Right cardiac atrium (tissue), 5 donors: ENCODE results near the gene HMGA1. TPM values are rescaled to one million over a fixed set of nuclear protein-coding genes. Genes with fewer than 3 reads are reported as not detected.
"Not testable (repeated sequence)": the region's sequence is repeated elsewhere in the genome, so short reads cannot be mapped to it uniquely, and the experiment has no call there.

Experiments used
- ATAC-seq, 2 donors: fragments of 200-7000 bp; cut with Tn5 transposase; one replicate each; pipeline versions ENCODE4 v1.8.0 to v1.9.1; 2020; ENCODE audit warnings: moderate library complexity in 2 of 2, mild to moderate bottlenecking in 1 of 2
- DNase-seq, 3 donors: peaks; one replicate each; pipeline ENCODE4 v3.0.0-alpha.2; 2020
- H3K27ac ChIP-seq: one replicate; pipeline ENCODE4 v1.5.1; 2013; ENCODE audit warnings: mild to moderate bottlenecking, low read length, control low read depth, moderate library complexity
- H3K27me3 ChIP-seq: one replicate; pipeline ENCODE4 v1.6.1; 2013; ENCODE audit not compliant: control insufficient read depth, insufficient read depth
- H3K4me1 ChIP-seq: one replicate; pipeline ENCODE4 v1.6.1; 2013; ENCODE audit warnings: low read length; ENCODE audit not compliant: control insufficient read depth, insufficient read depth
- H3K4me3 ChIP-seq: one replicate; pipeline ENCODE4 v1.5.1; 2013; ENCODE audit warnings: low read length, control low read depth
- H3K9me3 ChIP-seq: one replicate; pipeline ENCODE4 v1.6.1; 2013; ENCODE audit warnings: low read length; ENCODE audit not compliant: control insufficient read depth
- WGBS: extraction: QIAGEN DNeasy Blood & Tissue Kit; methylation state at CpG from one replicate; pipeline ENCODE4 v1.1.7; 2013; 5-methylcytosine and 5-hydroxymethylcytosine counted together
- intact Hi-C, 4 donors: fragments of 100-400 bp; cut with DNase I; formaldehyde crosslinking; loops; one replicate each; pipeline versions ENCODE4 v1.11.0 to v1.14.0; 2022 to 2023
- polyA plus RNA-seq: library from polyadenylated mRNA; stranded (reverse); fragments of 200-250 nt; gene quantifications from one replicate; pipeline ENCODE4 v1.2.3, GENCODE V29; 2013
- total RNA-seq, 4 donors: library from RNA; stranded (reverse); fragmentation: NEBNext Ultra II Directional; extraction: Animal tissue kit (Norgen Biotek cat#: 25700); gene quantifications; one replicate each; pipeline ENCODE4 v1.2.1, GENCODE V29; 2021
- donor health status: healthy with polysubstance abuse.
- donor health status: DM: no; HTN: yes; CAD: no.
- donor health status: DM: no; HTN: no; CAD: no.
- donor health status: DM: no; HTN: yes; CAD: no; lungs with severe emphysema.
- donor health status: DM: yes; HTN: yes; CAD: no.

HMGA1 gene
- total and polyA plus RNA-seq, 5 donors, result 29.7 to 43.0 (median 35.5) TPM

DNA sequence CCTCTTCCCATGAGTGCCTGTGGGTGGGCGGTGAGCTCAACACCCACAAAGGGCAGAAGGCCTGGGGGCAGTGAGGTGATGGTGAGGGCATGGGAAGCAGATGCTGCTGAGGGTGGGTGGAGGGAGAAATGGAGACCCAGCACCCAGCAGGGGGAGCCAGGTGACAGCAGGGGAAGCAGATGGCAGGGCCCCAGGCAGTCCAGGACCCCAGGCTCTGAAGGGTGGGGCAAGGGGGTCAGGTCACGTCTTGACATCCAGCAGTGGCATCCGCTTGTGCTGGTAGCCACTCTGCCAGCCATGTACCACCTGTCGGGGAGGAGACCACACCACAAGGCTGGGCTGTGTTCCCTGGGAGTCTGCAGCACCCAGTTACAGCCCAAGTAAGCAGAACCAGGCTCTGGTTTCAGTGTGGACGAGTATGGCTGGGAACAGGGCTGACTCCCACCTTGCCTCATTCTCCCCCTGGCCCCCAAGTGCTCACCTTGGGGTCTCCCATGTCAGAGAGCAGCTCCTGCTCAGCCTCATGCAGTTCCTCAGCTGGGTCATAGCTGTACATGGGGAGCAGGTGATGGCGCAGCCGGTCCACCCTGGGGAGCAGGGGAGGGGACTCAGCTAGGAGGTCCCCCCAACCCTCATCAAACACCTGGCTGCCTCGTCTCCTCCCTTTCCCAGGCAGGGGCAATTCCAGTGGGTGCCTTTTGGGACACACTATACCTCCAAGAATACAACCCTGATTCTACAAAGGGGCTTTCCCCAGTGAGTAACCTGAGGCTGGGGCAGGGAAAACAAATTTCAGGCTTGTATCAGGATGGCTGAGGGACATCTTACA is 10.1 kb downstream of the HMGA1 start:
- 81% methylated on average over 8 of the region's 8 CpGs for WGBS
- ATAC-seq (no peak), DNase-seq (peak; percentile 35 to 75 (median 62))
- no peak overlapping the region for H3K27ac ChIP-seq
- H3K4me1 ChIP-seq, result peaks cover 2% of the 10 kb centered on the region
- H3K27me3 ChIP-seq, result no peaks in the 10 kb centered on the region
- intact Hi-C loops, result loop anchor here in 2 of 4 donors (5.0 kb wide), 2 partner anchors 146 to 171 kb away; partner anchors contain the start of gene NUDT3 (in 1 of the 2)
- H3K4me3 ChIP-seq, result no peak overlapping the region
- no peaks in the 10 kb centered on the region for H3K9me3 ChIP-seq

DNA sequence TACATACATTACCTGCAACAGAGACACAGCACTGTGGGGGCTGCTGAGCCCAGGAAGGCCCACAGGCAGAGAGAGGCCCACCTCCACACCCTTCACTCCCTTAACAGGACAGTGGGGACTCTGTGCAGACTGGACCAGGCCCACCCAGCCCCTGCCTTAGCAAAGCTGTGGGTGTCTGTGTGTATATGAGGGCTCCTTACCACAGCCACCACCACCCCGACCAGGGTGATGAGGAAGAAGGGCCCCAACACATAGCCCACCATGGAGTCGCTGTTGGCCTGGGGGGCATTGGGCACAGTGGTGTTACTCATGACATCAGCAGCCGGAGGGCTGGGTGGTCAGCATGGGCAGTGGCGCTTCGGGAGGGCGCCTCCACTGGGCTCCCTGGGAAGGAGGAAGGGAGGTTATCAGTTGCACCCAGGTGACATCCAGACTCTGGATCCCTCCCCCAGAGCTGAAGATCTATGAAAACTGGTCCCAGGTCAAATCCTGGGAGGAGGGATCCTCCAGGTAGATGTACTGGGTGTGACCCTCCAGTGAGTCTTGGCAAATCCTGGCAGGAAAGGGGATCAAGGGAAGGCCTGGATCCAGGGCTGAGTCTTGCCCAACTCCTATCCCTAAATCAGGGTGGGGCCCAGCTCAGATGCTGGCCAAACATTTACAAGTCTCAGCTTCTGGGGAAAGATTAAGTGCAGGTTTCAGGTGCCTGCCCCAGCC is 11.0 kb downstream of the HMGA1 start:
- Histone ChIP-seq H3K4me1 (peaks cover 2% of the 10 kb centered on the region), H3K4me3 (no peak overlapping the region), H3K27ac (peak overlapping the region; percentile 81), H3K27me3 (no peaks in the 10 kb centered on the region), H3K9me3 (no peaks in the 10 kb centered on the region)
- intact Hi-C loops, result loop anchor here (2.0 to 5.0 kb wide), 4 partner anchors 145 to 170 kb away; partner anchors contain the start of gene NUDT3 (in 2 of the 4)
- whole genome bisulfite sequencing, result 90% methylated on average over 6 of the region's 6 CpGs
- no peak for DNase-seq
- no peak for ATAC-seq

DNA sequence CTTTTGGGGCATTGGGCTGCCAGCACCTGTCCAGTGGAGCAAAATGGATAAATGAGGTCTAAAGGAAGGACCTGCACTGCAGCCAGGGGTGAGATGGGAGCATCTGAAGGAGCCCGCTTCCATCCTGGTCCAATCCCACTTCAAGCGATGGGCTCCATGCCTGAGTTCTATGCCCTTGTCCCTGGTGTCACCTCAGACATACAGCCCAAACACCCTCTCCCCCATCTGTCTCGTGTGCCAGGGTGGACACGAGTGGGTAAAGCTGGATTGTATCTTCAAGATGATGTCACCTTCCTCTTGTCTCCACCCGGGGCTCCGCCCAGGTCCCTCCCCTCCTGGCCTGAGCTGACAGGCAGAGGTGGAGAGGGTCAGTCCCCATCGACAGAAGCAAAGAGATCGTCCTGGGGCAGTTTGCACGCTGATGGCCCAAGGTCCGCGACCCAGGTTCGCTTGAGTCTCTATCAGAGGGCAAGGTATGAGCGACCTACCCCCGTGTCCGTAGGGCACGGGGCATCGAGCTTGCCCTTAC is 11.6 kb downstream of the HMGA1 start:
- intact Hi-C loops, result loop anchor here (2.0 to 5.0 kb wide), 4 partner anchors 144 to 169 kb away; partner anchors contain the start of gene NUDT3 (in 2 of the 4)
- Histone ChIP-seq H3K9me3 (no peaks in the 10 kb centered on the region), H3K27me3 (no peaks in the 10 kb centered on the region), H3K4me1 (peaks cover 2% of the 10 kb centered on the region), H3K4me3 (peak overlapping the region; percentile 75), H3K27ac (peak overlapping the region; percentile 81)
- ATAC-seq (peak; percentile 61), DNase-seq (peak; percentile 77 to 90 (median 89))
- 10% methylated on average over 17 of the region's 17 CpGs for WGBS

DNA sequence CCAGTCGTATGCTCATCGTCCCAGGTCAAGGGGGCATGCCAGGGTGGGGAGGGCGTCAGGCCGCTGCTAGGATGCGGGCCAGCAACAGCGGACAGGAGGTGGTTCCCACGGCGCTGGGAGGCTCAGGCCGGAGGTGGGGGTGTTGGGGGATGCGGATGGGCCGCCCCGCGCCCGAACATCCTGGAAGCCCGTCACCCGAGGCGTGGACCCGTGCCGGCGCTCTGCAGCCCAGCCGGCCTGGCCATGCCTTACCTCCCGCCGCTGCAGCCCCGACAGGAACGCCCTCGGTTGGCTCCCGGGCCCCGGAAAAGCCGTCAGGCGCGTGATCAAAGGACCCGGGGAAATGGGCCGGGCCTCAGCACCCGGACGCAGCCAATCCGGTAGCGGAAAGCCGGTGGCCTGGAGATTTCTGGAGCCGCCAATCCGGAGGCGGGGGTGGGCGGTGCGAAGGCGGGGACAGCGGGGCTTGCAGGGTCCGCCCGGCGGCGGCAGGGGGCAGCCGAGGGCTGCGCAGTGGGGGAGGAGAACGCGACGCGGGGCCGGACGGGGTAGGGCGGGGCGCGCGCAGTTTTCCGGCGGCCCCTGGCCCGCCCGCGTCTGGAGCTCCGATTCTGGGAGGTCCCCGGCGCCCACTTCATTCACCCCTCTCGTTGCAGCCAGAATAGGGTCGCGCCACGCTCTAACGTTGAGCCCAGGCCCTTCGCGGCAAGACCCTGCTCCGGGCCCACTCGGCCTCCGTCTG is 12.2 kb downstream of the HMGA1 start, which contains the start of gene SMIM29:
Gene SMIM29 (minus strand): TSS at position 280 of the 742 bp plus-strand sequence. CDS start 1,215 bp downstream, outside the sequence.
- H3K27me3 ChIP-seq, result no peaks in the 10 kb centered on the region
- H3K4me3 ChIP-seq, result peak within 1 kb of the TSS; percentile 82
- intact Hi-C loops, result loop anchor here (1.0 to 5.0 kb wide), 5 partner anchors 143 to 168 kb away; partner anchors contain the start of gene NUDT3 (in 2 of the 4)
- ATAC-seq, result peak; percentile 91 to 94
- peak; percentile 97 to 99 (median 98) for DNase-seq
- peaks cover 2% of the 10 kb centered on the region for H3K4me1 ChIP-seq
- under 1% methylated on average over 79 of the region's 79 CpGs for WGBS
- H3K9me3 ChIP-seq, result no peaks in the 10 kb centered on the region
- H3K27ac ChIP-seq, result peak within 1 kb of the TSS; percentile 96

DNA sequence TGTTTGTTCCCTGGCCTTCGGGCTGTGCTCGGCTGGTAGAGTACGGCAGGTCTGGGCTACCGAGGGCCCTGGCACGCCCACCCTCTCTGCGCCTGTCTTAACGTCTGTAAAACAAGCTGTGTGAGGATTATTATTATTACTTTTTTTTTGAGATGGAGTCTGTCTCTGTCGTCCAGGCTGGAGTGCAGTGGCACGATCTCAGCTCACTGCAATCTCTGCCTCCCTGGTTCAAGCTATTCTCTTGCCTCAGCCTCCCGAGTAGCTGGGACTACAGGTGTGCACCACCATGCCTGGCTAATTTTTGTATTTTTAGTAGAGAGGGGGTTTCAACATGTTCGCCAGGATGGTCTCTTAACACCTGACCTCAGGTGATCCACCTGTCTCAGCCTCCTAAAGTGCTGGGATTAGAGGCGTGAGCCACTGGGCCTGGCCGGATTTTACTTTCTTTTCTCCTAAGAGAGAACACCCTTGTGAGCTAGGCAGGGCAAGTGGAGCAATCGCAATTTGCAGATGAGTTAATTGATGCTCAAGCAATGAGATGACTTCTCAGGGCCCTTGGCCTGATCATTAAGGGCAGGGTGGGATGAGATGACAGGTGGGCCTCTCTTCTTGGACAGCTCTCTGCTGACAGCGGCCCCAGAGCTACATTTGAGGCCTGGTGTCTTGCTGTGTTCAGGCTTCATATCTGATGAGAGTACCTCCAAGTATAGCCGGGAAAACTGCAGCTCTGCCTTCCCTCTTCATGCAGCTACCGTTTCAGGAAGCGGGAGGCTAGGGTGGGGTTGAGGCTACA is 13.0 kb downstream of the HMGA1 start:
- Histone ChIP-seq H3K27ac (peak overlapping the region; percentile 96), H3K9me3 (no peaks in the 10 kb centered on the region), H3K4me1 (peaks cover 2% of the 10 kb centered on the region), H3K27me3 (no peaks in the 10 kb centered on the region), H3K4me3 (peak overlapping the region; percentile 82)
- no peak for DNase-seq
- peak; percentile 45 to 56 for ATAC-seq
- intact Hi-C loops, result loop anchor here (1.0 to 5.0 kb wide), 5 partner anchors 143 to 168 kb away; partner anchors contain the start of gene NUDT3 (in 3 of the 4)
- WGBS, result 40% methylated on average over 18 of the region's 18 CpGs

DNA sequence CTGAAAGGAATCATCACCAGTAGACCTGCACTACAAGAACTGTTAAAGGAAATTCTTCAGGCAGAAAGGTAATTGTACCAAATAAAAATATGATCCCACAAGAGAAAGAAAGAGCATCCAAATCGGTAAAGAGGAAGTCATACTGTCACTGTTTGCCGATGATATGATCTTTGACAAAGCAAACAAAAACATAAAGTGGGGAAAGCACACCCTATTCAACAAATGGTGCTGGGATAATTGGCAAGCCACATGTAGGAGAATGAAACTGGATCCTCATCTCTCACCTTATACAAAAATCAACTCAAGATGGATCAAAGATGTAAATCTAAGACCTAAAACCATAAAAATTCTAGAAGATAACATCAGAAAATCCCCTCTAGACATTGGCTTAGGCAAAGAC is 15.7 kb downstream of the HMGA1 start:
- not testable (repeated sequence) for H3K4me1 ChIP-seq, DNase-seq, H3K27me3 ChIP-seq, H3K4me3 ChIP-seq, H3K27ac ChIP-seq, ATAC-seq, H3K9me3 ChIP-seq
- intact Hi-C loops, result loop anchor here in 1 of 4 donors (5.0 kb wide), 1 partner anchor 140 kb away; the partner anchor contains the start of gene NUDT3
- 64% methylated on average over 2 of the region's 2 CpGs for WGBS

DNA sequence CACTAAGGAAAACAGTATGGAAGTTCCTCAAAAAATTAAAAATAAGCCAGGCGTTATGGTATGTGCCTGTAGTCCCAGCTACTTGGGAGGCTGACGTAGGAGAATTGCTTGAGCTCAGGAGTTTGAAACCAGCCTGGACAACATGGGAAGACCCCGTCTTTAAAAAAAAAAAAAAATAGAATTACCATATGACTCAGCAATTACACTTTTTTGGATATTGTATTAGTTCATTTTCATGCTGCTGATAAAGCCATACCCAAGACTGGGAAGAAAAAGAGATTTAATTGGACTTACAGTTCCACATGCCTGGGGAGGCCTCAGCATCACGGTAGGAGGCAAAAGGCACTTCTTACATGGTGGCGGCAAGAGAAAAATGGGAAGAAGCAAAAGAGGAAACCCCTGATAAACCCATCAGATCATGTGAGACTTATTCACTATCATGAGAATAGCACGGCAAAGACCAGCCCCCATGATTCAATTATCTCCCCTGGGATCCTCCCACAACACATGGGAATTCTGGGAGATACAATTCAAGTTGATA is 22.9 kb downstream of the HMGA1 start:
- Histone ChIP-seq H3K4me1 (no peaks in the 10 kb centered on the region), H3K9me3 (no peaks in the 10 kb centered on the region), H3K4me3 (no peak overlapping the region), H3K27ac (no peak overlapping the region), H3K27me3 (no peaks in the 10 kb centered on the region)
- intact Hi-C loops, result no loop called here
- WGBS, result 81% methylated on average over 6 of the region's 6 CpGs
- ATAC-seq, result no peak
- DNase-seq, result no peak

DNA sequence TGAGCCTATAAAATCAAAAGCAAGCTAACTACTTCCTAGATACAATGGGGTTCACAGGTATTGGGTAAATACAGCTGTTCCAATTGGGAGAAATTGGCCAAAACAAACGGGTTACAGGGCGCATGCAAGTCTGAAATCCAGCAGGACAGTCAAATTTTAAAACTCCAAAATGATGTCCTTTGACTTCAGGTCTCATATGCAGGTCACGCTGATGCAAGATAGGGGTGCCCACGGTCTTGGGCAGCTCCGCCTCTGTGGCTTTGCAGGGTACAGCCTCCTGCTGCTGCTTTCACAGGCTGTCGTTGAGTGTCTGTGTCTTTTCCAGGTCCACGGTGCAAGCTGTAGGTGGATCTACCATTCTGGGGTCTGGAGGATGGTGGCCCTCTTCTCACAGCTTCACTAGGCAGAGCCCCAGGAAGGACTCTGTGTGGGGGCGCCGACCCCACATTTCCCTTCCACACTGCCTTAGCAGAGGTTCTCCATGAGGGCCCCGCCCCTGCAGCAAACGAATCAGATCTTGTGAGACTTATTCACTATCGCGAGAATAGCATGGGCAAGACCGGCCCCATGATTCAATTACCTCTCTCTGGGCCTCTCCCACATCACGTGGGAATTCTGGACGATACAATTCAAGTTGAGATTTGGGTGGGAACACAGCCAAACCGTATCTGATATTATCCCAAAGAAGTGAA is 24.0 kb downstream of the HMGA1 start:
- Histone ChIP-seq H3K27me3 (no peaks in the 10 kb centered on the region), H3K9me3 (no peaks in the 10 kb centered on the region), H3K4me3 (no peak overlapping the region), H3K4me1 (no peaks in the 10 kb centered on the region), H3K27ac (no peak overlapping the region)
- no peak for DNase-seq
- intact Hi-C loops, result no loop called here
- ATAC-seq, result no peak
- 78% methylated on average over 17 of the region's 17 CpGs for WGBS

DNA sequence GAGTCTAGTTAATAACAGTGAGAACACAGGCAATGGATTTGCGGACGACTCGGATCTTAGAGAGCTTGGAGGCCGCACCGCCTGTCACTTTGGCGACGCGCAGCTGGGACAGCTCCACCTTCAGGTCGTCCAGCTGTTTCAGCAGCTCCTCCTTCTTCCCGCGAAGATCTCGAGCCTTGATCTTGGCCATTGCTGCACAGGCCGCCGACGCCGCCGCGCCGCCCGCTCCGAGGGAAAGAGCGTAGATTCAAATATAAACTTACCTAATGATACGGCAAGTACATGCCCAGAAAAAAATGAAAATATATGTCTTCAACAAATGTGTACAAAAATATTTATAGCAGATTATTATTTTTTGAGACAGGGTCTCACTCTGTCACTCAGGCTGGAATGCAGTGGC is 26.8 kb downstream of the HMGA1 start:
- DNase-seq, H3K4me1 ChIP-seq, ATAC-seq, intact Hi-C loops, H3K9me3 ChIP-seq, H3K27me3 ChIP-seq, H3K27ac ChIP-seq, H3K4me3 ChIP-seq: not testable (repeated sequence)
- 81% methylated on average over 23 of the region's 23 CpGs for WGBS
